Measurements from ENCODE around the gene VWA8. TPM values are rescaled to one million over a fixed set of nuclear protein-coding genes. Genes with fewer than 3 reads are reported as not detected.

Gene VWA8
- polyA plus RNA-seq, 3 donors: 2.0 to 4.4 (median 3.4) TPM

- Mint-ChIP-seq H3K27ac (peak overlapping the region; percentile 66 to 94 (median 89)), H3K4me1 (peaks cover 28% of the 10 kb centered on the region), H3K36me3 (peaks cover 18 to 26% of the 10 kb centered on the region in 2 donors), H3K9me3 (peaks cover 0 to 1% (median 0%) of the 10 kb centered on the region in 7 donors), H3K27me3 (ENCODE audit: low read depth in 3 of 3) (no peaks in the 10 kb centered on the region), H3K4me3 (no peak overlapping the region)
- WGBS (ENCODE audit: insufficient coverage): 100% methylated on average over 2 of the region's 3 CpGs
- Histone ChIP-seq H4K20me1 (ENCODE audit: insufficient read depth, low read length) (no peaks in the 10 kb centered on the region), H3K27me3 (ENCODE audit: control insufficient read depth in 2 of 2, insufficient read depth in 2 of 2, low read length in 2 of 2) (no peaks in the 10 kb centered on the region), H3K4me1 (ENCODE audit: control insufficient read depth in 1 of 2, insufficient read depth in 2 of 2, low read length in 2 of 2) (peaks cover 19 to 25% of the 10 kb centered on the region in 2 donors), H3K4me3 (replicated peaks in 1 of 3; ENCODE audit: low read depth in 2 of 3, low read length in 3 of 3) (no peak overlapping the region), H3K4me2 (replicated peaks; ENCODE audit: extremely low read depth, low read length, poor library complexity, severe bottlenecking) (no peak overlapping the region), H2AFZ (ENCODE audit: insufficient read depth, low read depth, low read length, poor library complexity, severe bottlenecking) (no peak overlapping the region), H3K27ac (ENCODE audit: low read depth in 1 of 2, low read length in 2 of 2) (peak overlapping the region in 1 of 2 donors; percentile 77), H3K9ac (ENCODE audit: insufficient read depth, low read length, poor library complexity, severe bottlenecking) (no peak overlapping the region), H3K9me3 (replicated peaks in 1 of 2; ENCODE audit: control insufficient read depth in 1 of 2, insufficient read depth in 1 of 2, low read length in 2 of 2) (no peaks in the 10 kb centered on the region), H3K79me2 (ENCODE audit: insufficient read depth, low read length) (no peaks in the 10 kb centered on the region), H3K36me3 (replicated peaks in 1 of 2; ENCODE audit: control insufficient read depth in 1 of 2, insufficient read depth in 2 of 2, low read length in 2 of 2) (peaks cover 0 to 5% of the 10 kb centered on the region in 2 donors)
- no peak for DNase-seq
- intact Hi-C loops (cut with micrococcal nuclease): loop anchor here (5.0 to 10.0 kb wide), 3 partner anchors 53 to 132 kb away; partner anchors contain the start of gene RGCC (in 1 of the 2)
- TF ChIP-seq, protein P1, sequence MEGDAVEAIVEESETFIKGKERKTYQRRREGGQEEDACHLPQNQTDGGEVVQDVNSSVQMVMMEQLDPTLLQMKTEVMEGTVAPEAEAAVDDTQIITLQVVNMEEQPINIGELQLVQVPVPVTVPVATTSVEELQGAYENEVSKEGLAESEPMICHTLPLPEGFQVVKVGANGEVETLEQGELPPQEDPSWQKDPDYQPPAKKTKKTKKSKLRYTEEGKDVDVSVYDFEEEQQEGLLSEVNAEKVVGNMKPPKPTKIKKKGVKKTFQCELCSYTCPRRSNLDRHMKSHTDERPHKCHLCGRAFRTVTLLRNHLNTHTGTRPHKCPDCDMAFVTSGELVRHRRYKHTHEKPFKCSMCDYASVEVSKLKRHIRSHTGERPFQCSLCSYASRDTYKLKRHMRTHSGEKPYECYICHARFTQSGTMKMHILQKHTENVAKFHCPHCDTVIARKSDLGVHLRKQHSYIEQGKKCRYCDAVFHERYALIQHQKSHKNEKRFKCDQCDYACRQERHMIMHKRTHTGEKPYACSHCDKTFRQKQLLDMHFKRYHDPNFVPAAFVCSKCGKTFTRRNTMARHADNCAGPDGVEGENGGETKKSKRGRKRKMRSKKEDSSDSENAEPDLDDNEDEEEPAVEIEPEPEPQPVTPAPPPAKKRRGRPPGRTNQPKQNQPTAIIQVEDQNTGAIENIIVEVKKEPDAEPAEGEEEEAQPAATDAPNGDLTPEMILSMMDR (IDR thresholded peaks at IDR 0.05): no peak
These were observed 371.5 kb downstream of the VWA8 start for GRCh38 chr13:41589434-41589833.

DNA sequence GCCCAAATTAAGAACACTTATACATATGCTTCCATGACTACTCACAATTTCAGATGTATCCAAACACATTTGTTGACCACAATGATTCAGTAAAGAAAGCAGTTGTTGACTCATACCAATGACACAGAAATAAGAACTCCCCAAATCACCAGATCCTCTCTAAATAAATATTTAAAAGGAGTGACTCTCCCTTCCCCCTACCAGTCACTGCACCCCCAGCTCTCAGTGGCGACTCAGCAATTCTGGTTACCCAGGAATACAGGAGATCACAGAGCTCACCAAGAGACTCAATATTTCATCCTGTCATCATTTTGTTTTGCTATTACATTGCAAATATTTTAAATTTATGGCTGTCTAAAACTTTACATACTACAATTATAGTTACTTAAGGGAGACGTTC lies 372.0 kb downstream of the VWA8 start:
- H3K9ac ChIP-seq (ENCODE audit: insufficient read depth, low read length, poor library complexity, severe bottlenecking): no peak overlapping the region
- Mint-ChIP-seq H3K9me3 (peaks cover 0 to 1% (median 0%) of the 10 kb centered on the region in 7 donors), H3K4me3 (peak overlapping the region in 1 of 2 donors; percentile 3), H3K27ac (peak overlapping the region; percentile 66 to 94 (median 89)), H3K36me3 (peaks cover 18 to 26% of the 10 kb centered on the region in 2 donors), H3K4me1 (peaks cover 32% of the 10 kb centered on the region), H3K27me3 (ENCODE audit: low read depth in 3 of 3) (no peaks in the 10 kb centered on the region)
- H2AFZ ChIP-seq (ENCODE audit: insufficient read depth, low read depth, low read length, poor library complexity, severe bottlenecking): no peak overlapping the region
- peaks cover 24 to 31% of the 10 kb centered on the region in 2 donors for H3K4me1 ChIP-seq (ENCODE audit: control insufficient read depth in 1 of 2, insufficient read depth in 2 of 2, low read length in 2 of 2)
- H4K20me1 ChIP-seq (ENCODE audit: insufficient read depth, low read length): no peaks in the 10 kb centered on the region
- DNase-seq: peak; percentile 77 to 90 (median 85)
- H3K9me3 ChIP-seq (replicated peaks in 1 of 2; ENCODE audit: control insufficient read depth in 1 of 2, insufficient read depth in 1 of 2, low read length in 2 of 2): no peaks in the 10 kb centered on the region
- H3K27ac ChIP-seq (ENCODE audit: low read depth in 1 of 2, low read length in 2 of 2): peak overlapping the region in 1 of 2 donors; percentile 77
- H3K27me3 ChIP-seq (ENCODE audit: control insufficient read depth in 2 of 2, insufficient read depth in 2 of 2, low read length in 2 of 2): no peaks in the 10 kb centered on the region
- H3K36me3 ChIP-seq (replicated peaks in 1 of 2; ENCODE audit: control insufficient read depth in 1 of 2, insufficient read depth in 2 of 2, low read length in 2 of 2): peaks cover 0 to 5% of the 10 kb centered on the region in 2 donors
- TF ChIP-seq, protein P1 (IDR thresholded peaks at IDR 0.05): no peak
- WGBS (ENCODE audit: insufficient coverage): no CpG with 5 or more reads among the region's 2 CpGs
- intact Hi-C loops (cut with micrococcal nuclease): loop anchor here (5.0 to 10.0 kb wide), 3 partner anchors 53 to 132 kb away; partner anchors contain the start of gene RGCC (in 1 of the 2)
- H3K4me2 ChIP-seq (replicated peaks; ENCODE audit: extremely low read depth, low read length, poor library complexity, severe bottlenecking): no peak overlapping the region
- H3K79me2 ChIP-seq (ENCODE audit: insufficient read depth, low read length): no peaks in the 10 kb centered on the region
- H3K4me3 ChIP-seq (replicated peaks in 1 of 3; ENCODE audit: low read depth in 2 of 3, low read length in 3 of 3): no peak overlapping the region
